HG03095 (cell line): ENCODE results near the gene TXK.

Experiments
- ATAC-seq: cut with Tn5 transposase; IDR thresholded peaks from one replicate; pipeline ENCODE4 v1.9.1; 2021; ENCODE audit warnings: moderate library complexity; ENCODE audit not compliant: unreplicated experiment

Gene TXK

DNA sequence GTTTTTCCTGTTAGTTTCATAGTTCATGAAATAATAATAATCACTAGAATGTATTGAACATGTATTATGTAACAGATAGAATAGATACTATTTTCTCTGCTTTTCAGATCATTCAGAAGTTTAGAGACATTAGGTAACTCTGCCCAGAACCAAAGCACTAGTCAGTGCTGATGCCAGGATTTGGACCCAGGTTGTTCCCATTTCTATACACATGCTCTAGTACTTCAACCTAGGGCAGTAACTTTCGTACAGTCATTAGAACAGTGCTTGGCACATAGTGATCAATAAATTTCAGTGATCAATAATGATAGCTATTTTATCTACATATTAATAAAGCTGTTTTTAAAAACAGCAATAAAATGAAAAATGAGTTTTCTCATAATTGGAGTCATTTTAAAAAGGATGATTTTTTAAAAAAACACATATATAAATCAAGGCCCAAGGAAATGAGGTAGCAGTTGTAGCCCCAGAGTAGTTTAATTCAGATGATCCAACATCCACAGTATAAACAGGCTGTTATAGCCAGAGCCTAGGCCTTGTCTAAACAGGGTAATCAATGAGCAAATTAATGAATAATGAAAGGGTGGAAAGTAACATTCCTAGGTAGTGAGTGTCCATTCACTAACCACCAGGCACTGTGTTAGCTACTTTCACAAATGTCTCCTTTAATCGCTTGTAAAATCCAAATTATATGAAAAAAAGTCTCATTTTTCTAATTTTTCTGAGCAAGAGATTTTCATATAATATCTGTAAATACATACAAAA, 25.6 kb downstream of the TXK start:
- no peak for ATAC-seq

DNA sequence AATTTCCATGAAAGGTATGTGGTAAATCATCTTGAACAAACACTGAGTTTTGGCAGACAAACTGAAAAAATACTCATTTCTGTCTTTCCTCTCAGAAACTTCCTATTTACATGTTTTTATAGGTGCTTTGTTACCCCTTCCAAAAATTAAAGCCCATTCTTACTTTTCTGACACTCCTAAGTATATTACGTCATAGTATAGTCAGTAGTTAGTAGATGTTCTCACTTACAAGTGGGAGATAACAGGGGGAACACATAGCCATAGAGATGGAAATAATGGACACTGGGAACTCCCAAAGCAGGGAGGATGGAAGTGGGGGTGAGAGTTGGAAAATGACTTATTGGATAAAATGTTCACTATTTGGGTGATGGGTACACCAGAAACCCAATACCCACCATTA, 28.8 kb downstream of the TXK start:
- ATAC-seq = no peak

DNA sequence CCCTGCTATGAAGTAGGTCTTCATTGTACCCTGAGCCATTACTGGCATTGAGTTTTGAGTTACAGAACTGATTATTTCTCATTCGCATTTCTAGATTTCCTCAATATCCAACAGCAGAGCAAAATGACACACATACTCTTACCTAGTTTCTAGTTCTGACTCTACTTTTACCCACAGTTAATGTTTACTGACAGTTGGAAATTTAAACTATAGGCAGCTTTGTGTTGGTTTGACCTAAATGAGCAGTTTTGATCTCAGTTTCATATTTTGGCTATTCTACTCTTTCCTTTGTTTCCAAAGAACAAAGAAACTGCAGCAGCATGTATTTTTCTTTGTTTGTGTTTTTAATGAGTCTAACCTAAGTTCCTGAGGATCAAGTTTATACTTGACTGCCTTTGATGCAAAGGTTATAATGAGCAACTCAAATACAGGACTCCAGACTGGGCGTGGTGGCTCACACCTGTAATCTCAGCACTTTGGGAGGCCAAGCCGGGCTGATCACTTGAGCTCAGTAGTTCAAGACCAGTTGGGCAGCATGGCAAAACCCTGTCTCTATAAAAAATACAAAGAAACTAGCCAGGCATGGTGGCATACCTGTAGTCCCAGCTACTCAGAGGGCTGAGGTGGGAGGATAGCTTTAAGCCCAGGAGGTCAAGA, 30.4 kb downstream of the TXK start:
- peak; percentile 70 for ATAC-seq

DNA sequence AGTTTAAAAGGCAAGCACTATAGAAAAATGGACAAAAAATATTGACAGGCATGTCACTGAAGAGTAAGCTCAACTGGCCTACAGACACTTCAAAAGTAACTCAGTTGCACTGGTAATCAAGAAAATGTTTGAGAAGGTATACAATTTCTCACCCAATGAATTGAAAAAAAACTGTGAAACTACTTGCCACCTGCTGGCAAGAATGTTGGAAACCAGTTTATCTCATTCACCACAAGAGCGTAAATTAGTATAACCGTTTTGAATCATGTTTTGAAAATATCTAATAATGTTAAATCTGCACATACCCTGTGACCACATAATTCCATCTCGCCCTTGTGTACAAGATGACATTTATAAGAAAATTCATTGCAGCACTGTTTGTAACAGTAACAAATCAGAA, 31.7 kb downstream of the TXK start:
- no peak for ATAC-seq

DNA sequence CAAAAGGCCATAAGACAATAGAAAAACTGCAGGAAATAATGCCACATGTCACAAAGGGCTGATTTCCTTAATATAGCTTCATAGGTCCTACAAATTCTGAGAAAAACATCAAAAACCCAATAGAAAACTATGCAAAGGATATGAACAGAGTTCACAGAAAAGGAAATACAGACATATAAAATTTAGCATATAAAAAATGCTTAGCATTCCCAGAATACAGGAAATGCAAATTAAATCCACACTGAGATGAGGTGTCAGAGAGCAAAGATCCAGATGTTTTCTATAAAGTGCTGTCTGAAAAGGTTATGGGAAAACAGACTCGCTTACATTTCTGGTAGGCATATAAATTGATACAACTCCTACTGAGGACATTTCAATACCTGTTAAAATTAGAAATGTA, 33.8 kb downstream of the TXK start:
- no peak for ATAC-seq

DNA sequence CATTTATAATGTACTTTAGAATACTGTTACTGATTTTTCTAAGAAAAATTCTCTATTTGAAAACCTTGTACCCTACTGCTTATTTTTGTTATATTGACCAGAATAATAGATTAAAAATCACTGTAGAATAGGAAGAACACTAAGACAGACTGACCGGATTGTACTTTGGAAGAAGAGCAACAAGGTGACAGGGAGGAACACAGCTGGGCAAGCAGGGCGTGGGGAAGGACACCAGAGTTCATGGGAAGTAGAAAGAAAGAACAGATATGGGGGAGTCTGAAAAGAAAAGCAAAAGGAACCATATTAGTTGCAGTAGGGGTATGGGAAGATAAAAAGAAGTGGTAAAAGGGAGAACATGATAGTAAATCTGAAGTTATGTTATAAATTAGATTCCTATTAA, 38.6 kb downstream of the TXK start:
- ATAC-seq = no peak

DNA sequence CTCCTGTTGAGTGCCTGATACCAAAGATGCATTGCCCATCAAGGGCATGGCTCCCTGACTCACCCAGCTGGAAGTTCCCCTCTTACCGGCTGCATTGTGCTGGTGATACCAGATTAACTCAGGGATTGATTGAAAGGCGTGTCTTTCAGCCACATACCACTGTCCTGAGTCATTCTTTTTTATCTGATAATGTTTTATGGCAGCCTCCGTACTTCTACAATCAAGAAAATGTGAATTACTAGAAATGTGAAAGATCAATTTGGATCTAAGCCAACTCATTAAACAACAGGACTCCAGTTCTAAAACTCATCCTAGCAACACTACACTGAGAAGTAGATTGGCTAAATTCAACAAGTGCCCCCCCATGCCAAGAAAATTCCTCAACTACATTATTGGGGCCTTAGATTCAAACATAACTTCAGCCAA, 40.0 kb downstream of the TXK start:
- no peak for ATAC-seq

DNA sequence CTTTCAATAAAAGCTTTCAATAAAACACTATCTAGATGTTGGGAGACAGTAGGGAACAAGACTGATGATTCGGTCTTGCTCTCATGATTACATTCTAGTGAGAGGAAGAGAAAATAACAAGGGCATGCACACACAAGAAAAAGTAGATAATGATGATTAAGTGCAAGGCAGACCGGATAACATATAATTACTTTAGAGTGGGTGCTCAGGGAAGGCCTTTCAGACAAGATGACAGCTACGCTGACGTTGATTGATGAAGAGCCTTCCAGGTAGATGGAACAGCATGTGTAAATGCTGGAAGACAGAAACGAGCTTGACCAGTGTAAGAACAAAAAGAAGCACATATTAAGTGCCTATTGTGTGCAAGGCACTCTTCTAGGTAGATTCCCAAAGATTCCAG, 43.4 kb downstream of the TXK start:
- ATAC-seq = no peak

DNA sequence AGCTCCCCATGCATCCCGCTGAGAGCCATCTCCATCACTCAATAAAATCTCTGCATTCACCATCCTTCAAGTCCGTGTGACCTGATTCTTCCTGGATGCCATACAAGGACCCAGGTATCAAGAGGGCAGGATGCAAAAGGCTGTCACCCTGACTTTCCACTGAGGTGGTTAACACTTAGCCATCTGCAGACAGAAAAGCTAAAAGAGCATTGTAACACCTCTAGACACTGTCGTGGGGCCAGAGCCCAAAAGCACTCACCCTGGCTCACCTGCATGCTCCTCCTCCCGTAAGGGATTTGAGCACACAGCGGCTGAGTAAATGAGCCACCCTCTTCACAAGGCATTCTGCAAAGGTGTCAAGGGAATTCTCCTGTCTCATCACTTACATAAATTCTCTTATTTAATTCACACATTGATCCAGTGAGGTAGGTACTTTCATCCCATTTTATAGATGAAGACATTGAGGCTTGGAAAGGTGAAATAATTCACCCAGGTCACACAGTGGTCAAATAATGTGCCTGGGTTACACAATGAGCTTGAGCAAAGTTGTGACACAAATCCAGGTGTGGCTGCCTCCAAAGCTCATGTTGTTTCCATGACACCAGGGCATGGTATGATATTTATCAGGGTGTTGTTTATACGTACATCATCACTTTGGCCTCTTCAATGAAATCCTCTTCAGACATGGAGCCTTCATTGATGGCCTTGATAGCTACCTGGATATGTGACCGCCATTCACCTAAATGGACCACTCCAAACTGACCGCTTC, 48.0 kb downstream of the TXK start:
- no peak for ATAC-seq

DNA sequence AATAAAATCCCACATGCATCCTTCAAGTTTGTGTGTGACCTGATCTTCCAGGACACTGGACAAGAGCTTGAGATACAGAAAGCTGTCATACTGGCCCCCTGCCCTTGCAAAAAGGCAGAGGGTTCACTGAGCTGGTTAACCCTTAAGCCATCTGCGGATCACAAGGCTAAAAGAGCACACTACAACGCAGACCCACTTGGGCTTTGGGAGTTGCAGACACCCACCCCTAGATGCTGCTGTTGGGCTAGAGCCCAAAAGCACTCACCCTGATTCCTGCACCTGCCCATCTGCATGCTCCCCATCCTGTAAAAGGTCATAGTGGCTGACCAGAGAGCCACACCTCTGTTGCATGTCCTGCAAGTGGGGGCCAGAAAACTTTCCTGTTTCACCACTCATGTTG, 51.1 kb downstream of the TXK start:
- no peak for ATAC-seq

DNA sequence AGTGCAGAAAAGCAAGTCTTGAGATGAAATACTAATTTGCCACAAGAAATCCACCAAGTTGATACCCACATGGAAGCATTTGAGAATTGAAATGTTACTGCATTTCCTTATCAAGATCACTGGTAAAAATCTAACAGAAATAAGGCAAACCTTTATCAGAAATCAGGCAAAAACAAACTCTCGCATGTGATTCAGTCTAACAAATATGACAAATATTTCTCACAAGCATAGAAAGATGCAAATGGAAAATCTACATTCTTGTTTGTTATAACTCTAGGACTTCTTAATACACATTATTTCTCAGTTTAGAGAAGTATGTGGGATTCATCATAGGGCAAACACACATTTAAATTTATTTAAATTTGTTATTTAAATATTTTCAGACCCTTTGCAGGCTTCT, 52.9 kb downstream of the TXK start:
- no peak for ATAC-seq

DNA sequence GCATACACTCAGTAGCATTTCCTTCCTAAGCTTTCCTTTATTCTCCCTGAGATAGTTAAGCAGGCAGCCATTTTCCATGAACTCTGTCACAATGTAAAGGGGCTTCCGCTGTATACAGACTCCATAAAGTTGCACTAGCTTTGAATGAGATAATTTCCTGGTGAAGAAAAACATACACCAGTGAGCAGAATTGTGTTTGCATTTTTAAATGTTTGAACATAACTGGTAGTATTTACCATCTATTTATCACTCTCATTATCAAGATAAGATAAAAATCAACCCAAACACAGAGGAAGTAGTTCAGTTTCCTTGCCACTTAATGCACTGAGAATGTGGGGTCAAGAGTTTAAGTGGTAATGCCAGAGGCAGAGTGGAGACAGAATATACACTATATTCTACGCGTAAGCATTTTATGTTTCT, 54.1 kb downstream of the TXK start:
- no peak for ATAC-seq

DNA sequence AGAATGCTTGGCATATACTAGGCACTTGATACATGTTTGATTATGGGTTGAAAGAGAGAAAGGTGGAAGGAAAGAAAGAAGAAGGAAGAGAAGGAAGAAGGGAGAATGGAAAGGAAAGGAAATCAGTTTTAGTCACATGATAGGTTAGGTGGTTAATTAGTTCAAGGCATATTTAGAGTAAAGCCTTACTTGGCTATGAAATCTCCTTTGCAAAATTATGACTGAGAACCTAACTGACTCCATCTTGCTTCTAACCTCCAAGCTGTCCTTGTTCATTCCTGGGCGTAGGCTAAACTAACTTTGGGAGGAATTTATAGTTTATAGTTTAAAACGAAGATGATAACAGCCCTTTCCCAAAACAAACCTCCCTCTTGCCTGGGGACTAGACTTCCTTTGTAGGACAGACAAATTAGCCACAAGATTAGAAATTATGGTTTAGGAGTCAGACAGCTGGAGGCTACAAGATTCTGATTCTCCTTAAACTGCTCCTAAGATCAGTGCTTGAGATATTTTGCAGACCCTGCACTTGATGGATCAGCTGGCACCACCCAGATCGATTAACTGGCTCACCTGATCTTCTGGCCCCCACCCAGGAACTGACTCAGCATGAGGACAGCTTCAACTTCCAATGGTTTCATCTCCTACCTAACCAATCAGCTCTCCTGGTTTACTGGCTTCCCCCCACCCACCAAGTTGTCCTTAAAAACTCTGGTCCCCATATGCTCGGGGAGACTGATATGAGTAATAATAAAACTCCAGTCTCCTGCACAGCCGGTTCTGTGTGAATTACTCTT, 55.0 kb downstream of the TXK start:
- no peak for ATAC-seq

DNA sequence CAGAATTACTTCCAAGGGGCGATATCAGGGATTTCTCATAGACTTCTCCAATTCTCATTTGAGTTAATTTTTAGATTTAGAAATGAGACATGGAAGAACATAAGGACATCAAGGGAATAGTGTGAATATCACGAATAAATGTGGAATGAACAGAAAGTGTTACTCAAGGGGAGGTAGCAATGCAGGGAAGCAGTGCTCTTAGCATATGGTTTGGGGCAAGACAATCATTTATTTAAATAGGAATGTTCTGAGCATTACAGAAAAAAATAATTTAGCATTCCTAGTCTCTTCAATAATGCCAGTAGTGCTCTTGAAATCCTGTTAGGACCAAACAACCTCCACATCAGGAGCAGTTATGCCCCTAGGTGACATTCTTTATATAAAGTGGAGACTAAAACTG, 55.6 kb downstream of the TXK start:
- no peak for ATAC-seq

DNA sequence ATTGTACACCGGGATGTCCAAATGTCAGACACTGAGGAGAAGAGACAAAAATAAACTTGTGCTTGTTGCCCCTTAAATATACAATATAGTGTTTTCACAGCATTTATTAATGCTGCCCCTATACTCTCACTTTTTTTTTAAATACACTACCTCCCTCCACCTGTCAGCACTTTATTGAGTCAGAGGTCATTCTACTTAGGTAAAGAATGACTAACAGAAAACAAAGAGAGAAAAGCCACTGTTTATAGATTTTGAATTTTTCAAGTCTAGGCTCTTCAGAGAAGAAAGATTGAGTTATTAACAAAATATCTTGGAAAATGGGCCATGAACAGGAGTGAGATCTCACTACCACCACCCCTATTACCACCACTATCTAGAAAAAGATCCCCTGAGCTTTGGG, 59.4 kb downstream of the TXK start:
- ATAC-seq = no peak

DNA sequence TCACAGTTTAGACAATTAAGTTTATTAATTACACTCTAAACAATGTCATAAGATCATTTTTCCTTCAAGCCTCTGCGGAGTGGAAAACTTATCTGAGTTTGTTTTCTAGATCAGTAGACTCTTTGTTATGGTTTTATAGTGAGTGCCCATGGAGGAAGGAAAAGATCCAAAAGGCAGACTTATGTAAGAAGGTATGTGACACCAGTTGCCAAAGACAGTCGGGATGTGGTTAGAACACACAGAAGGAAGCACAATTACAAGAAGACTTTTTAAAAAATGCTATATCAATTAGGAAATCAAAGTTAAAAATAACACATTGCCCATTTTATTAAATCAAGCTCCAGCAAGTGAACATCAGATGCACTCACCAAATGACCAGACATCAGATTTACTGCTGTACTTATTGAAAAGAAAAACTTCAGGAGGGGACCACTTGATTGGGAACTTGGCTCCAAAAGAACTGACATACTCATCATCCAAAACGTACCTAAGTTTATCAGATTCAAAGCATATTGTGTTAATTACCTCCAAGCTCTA, 60.4 kb downstream of the TXK start:
- ATAC-seq = no peak

DNA sequence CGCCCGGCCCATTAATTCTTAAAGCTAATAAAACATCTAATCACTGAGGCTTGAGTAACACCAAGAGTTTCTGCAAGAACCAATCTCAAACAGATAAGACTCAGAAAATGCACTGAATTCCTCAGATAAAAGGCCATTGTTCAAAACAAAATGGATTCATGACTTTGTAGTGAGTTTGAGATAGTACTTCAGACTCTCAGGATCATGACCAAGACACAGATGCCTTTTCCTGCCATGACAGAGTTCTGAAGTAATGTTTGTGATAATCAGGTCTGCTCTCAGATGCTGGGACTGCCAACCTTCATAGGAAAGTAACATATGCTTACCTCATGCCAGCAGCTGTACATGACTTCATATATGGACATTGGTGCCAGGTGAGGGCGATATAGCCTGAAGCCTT, 62.9 kb downstream of the TXK start:
- no peak for ATAC-seq

DNA sequence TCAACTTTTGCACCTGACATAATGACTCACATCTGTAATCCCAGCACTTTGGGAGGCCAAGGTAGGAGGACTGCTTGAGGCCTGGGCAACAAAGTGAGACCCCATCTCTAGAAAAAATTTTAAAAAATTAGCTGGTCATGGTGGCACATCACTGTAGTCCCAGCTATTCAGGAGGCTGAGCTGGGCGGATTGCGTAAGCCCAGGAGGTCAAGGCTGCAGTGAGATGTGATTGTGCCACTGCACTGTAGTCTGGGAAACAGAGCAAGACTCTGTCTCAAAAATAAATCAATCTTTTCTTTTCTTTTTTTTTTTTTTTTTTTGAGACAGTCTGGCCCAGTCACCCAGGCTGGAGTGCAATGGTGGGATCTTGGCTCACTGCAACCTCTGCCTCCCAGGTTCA, 65.0 kb downstream of the TXK start:
- ATAC-seq = no peak

DNA sequence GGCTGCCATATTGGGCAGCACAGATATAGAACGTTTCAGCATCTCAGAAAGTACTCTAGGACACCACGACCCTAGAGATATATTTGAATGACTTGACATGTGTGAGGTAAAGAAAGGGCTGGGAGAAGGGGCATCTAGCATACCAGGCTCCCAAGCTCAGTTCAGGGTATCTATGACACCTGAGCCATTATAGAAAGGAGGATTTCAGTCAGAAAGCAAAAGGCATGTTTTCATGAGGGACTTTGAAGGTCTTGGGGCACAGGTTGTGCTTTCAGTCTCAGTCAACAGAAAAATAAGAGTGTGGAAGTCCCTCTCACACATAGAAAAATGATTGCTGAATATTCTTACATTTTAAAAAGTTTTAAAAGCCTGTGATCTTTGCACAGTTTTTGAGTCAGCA, 65.9 kb downstream of the TXK start:
- no peak for ATAC-seq

DNA sequence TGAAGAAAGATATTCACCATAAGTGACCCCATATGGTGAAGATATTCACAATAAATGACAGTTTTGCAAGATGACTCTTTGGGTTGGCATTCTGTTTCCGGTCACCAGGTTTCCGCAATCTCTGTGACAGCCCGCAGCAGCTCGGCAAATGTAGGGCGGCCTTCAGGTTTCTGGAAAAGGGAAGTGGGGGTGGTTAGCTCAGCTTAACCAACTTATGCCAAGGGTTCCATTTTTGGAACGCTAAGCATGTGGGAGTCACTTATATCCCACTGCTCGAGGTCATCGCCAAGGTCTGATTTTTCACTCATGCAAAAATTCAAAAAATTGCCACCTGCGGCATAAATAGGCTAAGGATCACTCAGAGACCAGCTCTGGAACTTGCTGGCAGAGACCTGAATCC, 66.5 kb downstream of the TXK start:
- no peak for ATAC-seq

DNA sequence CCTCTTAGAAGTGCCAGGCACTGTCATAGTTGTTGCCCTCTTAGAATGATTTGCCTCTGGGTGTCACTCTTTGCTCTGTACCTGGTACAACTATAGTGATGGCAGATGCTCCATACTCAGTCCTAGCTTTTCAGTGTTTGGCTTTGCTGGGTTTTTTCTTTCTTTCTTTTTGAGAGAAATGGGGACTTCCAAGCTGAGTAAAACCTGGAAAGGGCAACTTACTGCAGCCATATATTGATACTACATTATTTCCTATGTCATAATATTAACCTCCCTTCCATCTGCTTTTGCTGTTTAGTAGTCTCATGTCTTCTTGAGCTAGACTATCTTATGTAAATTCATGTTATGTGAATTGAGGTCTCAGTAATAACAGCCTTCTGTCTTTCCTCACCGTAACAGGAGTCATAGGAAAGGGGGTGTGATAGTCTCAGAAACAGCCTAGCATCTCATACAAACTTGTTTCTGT, 68.4 kb downstream of the TXK start:
- peak; percentile 67 for ATAC-seq
